ENCODE results near the gene GFRAL. TPM values are rescaled to one million over a fixed set of nuclear protein-coding genes. Genes with fewer than 3 reads are reported as not detected.

GFRAL gene
- polyA plus RNA-seq, 1 donor: 0.04 TPM

Other genes with a start within 250 kb of the GFRAL start
- gene HCRTR2, start 153.0 kb upstream of the GFRAL start, polyA plus RNA-seq: 0.10 TPM

Measured in large intestine (tissue), 1 donor.